Measurements from ENCODE around the gene SAMD14.
A peak's percentile ranks its signal among the peaks of the same experiment; 100 is the strongest.

Gene SAMD14

DNA sequence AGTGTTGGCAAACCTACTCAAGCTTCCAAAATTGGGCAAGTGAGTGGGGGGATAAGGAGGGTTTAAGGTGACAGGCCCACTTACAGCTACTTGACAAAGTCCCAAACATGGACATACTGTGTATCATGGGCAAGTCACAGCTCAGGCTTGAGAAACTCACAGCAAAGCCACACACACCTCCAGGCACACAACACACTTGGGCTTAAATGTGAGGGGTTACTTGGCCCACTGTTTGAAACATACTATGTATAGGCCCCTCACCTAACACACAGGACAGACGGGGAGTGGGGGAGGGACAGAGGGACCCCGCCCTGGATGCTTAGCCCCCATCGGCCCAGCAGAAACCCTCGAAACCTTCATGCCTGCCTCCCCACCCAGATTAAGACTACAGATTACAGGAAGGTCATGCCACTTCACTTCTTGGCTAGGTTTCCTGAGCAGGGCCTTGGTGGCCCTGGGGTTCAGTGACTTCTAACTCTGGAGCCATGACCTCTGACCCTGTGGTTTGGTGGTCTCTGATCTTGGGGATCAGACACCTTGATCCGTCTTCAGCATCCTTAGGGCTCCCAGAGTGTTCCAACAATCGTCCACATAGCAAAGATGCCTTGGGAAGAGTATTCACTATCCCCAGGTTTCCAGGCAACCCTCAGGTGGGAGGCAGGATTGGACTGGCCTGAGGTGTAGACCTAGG, 2.3 kb upstream of the SAMD14 start:
- DNase-seq: no peak

DNA sequence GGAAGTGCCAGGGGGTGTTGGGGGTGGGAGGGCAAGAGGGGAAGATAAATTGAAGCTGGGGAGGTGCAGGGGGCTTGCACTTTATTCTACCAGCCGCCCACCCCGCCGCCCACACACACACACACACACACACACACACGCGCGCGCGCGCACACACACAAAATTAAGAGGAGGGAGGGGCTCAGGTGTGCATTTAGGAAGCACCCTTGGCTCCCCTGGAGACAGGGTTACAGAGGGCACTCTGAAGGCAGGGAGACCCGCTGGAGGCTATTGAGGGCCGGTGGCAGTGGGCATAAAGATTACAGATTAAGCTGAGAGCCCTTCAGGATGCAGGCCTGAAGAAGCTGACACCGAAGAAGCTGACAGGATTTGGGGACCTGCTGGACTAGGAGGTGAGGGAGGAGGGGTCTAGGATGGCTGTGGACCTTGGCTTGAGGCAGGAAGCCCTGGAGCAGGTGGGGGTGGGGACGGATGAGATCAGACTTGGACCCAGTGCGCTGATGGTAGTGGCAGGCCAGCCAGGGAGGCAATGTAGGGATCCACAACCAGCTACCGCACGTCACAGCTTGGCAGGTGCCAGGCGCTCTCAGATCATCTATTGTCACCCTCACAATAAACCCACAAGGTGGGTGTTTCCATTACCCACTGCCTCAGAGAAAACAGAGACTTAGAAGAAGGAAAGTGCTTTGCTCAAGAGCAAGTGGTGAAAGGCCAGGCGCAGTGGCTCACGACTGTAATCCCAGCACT, 772 bp upstream of the SAMD14 start:
- DNase-seq: no peak

GRCh38 chr17:50129353-50129727, 620 bp downstream of the SAMD14 start:
- no peak for DNase-seq

GRCh38 chr17:50128441-50129352, 1.3 kb downstream of the SAMD14 start:
- DNase-seq: no peak

DNA sequence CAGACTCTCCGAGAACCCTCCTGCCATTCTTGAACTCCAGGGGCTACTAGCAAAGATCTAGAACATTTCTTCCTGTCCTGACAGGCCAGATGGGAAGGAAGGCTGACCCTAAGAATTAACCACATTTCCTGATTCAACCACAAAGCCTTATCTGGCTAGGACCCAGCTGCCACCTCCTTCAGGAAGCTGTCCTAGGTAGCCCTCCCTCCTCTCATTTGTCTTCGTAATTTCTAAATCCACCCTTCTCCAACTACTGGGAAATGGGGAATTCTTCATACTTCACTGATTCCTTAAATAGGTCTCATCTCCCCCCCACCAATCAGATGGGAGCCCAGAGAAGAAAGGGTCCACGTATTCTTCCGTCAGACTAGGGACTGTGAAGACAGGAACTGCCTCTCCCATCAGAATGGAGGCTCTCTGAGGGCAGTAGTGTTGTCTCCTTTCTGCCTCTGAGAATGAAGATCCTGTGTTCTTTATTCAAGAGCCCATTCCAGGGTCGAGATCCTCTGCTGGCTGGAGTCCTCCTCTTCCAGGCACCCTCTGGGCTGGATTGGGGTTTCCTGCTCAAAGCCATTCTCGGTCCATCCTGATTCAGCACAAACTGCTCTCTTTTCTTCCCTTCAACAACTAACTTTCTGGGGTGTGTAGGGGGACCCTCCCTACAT, 2.1 kb downstream of the SAMD14 start:
- DNase-seq: no peak

DNA sequence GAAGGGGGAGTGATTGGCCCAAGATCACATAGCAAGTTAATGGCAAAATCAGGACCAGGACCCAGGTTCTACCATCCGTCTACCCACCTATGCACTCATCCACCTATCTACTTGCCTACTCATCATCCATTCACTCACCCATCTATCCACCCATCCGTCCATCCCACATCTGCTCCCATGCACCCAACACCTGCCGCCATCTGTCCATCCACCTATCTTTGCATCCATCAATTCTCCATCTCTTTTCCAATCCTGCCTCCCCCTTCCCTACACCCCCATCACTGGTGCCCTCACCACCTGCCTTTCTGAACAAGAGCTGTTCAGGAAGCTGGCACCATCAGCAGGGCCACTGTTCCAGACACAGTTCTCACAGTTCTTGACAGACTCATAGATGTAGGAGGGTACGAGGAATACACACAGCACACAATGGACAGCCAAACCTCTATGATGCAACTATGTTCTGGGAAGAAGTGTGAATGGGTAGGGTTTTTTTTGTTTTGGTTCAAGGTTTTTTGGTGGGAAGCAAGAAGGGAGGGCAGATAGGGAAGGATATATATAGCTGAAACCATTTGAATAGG, 4.5 kb downstream of the SAMD14 start:
- no peak for DNase-seq

GRCh38 chr17:50123649-50124349, 6.2 kb downstream of the SAMD14 start:
- no peak for DNase-seq

- DNase-seq: no peak
Measured at GRCh38 chr17:50122945-50123344, 7.0 kb downstream of the SAMD14 start.

GRCh38 chr17:50120475-50121253, 9.3 kb downstream of the SAMD14 start:
- no peak for DNase-seq

- no peak for DNase-seq
Measured at GRCh38 chr17:50118828-50119218, 11.1 kb downstream of the SAMD14 start.

GRCh38 chr17:50118076-50118827, 11.7 kb downstream of the SAMD14 start:
- no peak for DNase-seq

GRCh38 chr17:50117202-50118051, 12.5 kb downstream of the SAMD14 start:
- peak; percentile 67 for DNase-seq

DNA sequence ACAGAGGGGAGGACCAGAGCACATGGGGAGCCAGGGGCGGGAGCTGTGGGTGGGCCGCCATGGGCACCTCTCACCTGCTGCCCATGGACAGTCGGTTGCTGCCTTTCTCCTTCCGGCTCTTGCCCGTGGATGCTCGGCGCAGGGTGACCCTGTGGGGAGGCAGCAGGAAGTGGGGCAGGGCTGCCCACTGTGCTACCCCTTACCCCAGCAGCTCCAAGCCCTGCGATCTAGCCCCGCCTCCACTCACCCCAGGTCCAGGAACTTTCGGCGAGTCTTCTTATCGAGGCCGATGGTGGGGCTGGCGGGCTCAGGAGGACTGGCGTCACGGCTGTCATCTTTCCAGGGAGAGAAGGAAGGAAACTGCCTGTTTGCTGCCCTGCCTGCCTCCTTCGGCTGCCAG, 14.2 kb downstream of the SAMD14 start:
- DNase-seq: no peak

- DNase-seq: peak; percentile 36 to 59
Measured at GRCh38 chr17:50114849-50115357, 15.1 kb downstream of the SAMD14 start.

- DNase-seq: no peak
Measured at GRCh38 chr17:50114401-50114800, 15.6 kb downstream of the SAMD14 start.

DNA sequence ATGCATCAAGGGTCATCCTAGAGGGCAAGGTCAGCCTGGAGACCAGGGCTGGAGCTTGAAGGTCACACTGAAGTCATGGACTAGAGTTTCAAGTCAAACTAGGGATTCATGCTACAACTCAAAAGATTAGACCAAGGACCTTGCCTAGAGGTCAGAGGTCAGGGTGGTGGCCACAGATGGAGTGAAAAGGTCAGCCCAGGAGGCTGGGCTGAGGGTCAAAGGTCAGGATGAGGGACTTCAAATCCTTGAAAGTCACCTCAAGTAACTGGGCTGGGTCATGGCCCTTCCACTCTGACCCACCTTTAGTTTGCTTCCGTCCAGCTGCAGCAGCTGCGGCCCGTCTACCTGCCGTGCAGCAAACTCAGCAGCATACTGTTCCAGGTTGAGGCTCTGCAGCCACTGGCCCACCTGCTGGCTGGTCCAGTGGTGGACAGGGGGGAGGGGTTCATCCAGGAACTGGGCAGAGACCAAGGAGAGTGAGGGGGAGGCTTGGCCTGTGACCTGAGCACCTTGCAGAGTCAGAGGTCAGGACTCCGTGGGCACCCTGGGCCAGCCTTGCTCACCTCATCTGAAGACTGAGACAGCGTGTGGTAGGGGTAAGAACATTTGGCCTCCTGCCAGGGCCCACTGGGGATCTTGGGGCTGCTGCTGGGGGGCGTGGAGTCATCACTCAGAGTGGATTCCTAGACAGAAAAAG, 16.2 kb downstream of the SAMD14 start:
- no peak for DNase-seq

DNA sequence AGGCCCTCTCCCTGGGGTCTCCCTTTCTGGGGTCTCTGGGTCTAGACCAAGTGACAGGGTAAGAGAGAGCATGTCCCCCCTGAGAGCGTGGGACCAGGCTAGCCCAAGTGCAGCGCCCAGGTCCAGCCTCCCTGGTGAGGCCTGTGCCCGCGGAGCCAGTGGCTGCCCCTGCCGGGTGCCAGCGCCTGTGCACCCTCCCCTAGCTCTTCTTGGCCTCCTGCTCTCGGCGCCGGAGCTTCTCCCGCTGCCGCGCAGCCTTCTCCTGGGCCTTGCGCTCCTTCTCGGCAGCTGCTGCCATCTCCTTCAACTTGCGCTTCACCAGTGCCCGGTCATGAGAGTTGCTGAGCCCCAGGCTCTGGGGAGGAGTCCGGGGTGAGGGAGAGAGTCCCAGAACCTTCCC, 17.3 kb downstream of the SAMD14 start:
- no peak for DNase-seq

Measured in CD4-positive, alpha-beta T cell treated with Interleukin-1 beta for 1 hour (primary cell).